Hepatocyte (in vitro differentiated cells): ENCODE measurements around the gene DLEC1. TPM values are rescaled to one million over a fixed set of nuclear protein-coding genes. Genes with fewer than 3 reads are reported as not detected.
"Not testable (repeated sequence)": the region's sequence is repeated elsewhere in the genome, so short reads cannot be mapped to it uniquely, and the experiment has no call there.

Source experiments
- DNase-seq: peaks from one replicate; pipeline ENCODE4 v3.0.0-alpha.2; 2016; ENCODE audit warnings: low spot score
- H2AFZ ChIP-seq: fragments of 200-600 bp; sonication (generic); 2 replicates; pipeline ENCODE4 v1.6.0; 2016; ENCODE audit warnings: antibody characterized with exemption, mild to moderate bottlenecking
- H3K27ac ChIP-seq: fragments of 200-600 bp; sonication (generic); 2 replicates; pipeline ENCODE4 v1.5.1; 2016; ENCODE audit warnings: mild to moderate bottlenecking
- H3K27me3 ChIP-seq: fragments of 200-600 bp; sonication (generic); 2 replicates; pipeline ENCODE4 v1.6.1; 2016
- H3K36me3 ChIP-seq: fragments of 200-600 bp; sonication (generic); replicated peaks from 2 replicates; pipeline ENCODE4 v1.5.1; 2016; ENCODE audit warnings: low read depth; ENCODE audit not compliant: insufficient read depth
- H3K4me1 ChIP-seq: fragments of 200-600 bp; sonication (generic); 2 replicates; pipeline ENCODE4 v1.5.1; 2016; ENCODE audit warnings: mild to moderate bottlenecking, moderate library complexity; ENCODE audit not compliant: insufficient read depth
- H3K4me2 ChIP-seq: fragments of 200-600 bp; sonication (generic); 2 replicates; pipeline ENCODE4 v1.6.0; 2016
- H3K4me3 ChIP-seq: fragments of 200-600 bp; sonication (generic); 2 replicates; pipeline ENCODE4 v1.5.1; 2016; ENCODE audit warnings: mild to moderate bottlenecking
- H3K79me2 ChIP-seq: fragments of 200-600 bp; sonication (generic); 2 replicates; pipeline ENCODE4 v1.6.0; 2017; ENCODE audit warnings: mild to moderate bottlenecking
- H3K9me2 ChIP-seq: fragments of 200-600 bp; sonication (generic); replicated peaks from 2 replicates; pipeline ENCODE4 v1.6.0; 2017; ENCODE audit warnings: mild to moderate bottlenecking; ENCODE audit not compliant: insufficient read depth
- H3K9me3 ChIP-seq: fragments of 200-600 bp; sonication (generic); 2 replicates; pipeline ENCODE4 v1.5.1; 2016; ENCODE audit warnings: low read depth, mild to moderate bottlenecking
- H4K20me1 ChIP-seq: fragments of 200-600 bp; sonication (generic); 2 replicates; pipeline ENCODE4 v1.6.0; 2016; ENCODE audit warnings: mild to moderate bottlenecking; ENCODE audit not compliant: insufficient read depth, poor library complexity, severe bottlenecking
- EZH2 ChIP-seq: fragments of 200-600 bp; sonication (generic); IDR thresholded peaks from 2 replicates; pipeline ENCODE4 v1.6.1; 2016; ENCODE audit warnings: antibody characterized with exemption, mild to moderate bottlenecking, borderline replicate concordance
- EZH2phosphoT487 ChIP-seq: fragments of 200-600 bp; sonication (generic); IDR thresholded peaks from one replicate; pipeline ENCODE4 v1.6.1; 2018; ENCODE audit warnings: antibody characterized with exemption, mild to moderate bottlenecking, low read depth, moderate library complexity; ENCODE audit not compliant: unreplicated experiment, severe bottlenecking
- WGBS: methylation state at CpG from one replicate; pipeline ENCODE4 v1.1.6; 2016; ENCODE audit warnings: low lambda C conversion rate; ENCODE audit errors: missing lambda C conversion rate; 5-methylcytosine and 5-hydroxymethylcytosine counted together
- polyA plus RNA-seq: library from polyadenylated mRNA; unstranded; fragments of >200 nt; fragmentation: Nextera tagmentation; extraction: Ambion mirVana; gene quantifications from 2 replicates; pipeline ENCODE4 v1.2.1, GENCODE V29; 2016
- total RNA-seq: library from RNA; depleted of rRNA; stranded (reverse); fragments of >200 nt; gene quantifications from 2 replicates; pipeline ENCODE4 v1.2.3, GENCODE V29; 2014
- TF ChIP-seq, protein P1 (sequence below): fragments of 200-600 bp; sonication (generic); IDR thresholded peaks from 2 replicates; pipeline ENCODE4 v1.5.1; 2016; ENCODE audit warnings: antibody characterized with exemption, mild to moderate bottlenecking; ENCODE audit not compliant: poor library complexity

The DLEC1 gene
- total and polyA plus RNA-seq, 2 experiments from 2014 or later: 0.23 to 1.5 TPM

DNA sequence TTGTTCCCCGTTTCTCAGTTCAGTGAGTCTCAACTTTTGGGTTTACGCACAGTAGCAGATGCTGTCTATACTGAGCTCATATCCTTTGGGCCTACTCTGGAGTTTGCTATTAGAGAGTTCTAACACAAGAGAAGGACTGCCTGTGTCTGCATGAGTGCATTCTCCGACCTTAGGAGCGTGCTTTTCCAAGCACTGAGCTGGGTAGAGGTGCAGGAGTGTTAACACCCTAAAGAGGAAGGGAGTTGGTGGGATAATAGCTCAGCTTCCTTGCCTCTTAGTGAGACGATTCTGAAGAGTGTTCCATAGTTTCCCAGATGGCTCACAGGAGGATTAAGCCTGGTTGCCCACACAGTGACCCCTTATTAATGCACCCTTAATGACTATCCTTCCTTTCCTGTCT lies 119.5 kb downstream of the DLEC1 start:
- no peaks in the 10 kb centered on the region for H3K4me1 ChIP-seq
- no peak overlapping the region for H3K4me3 ChIP-seq
- no peak for DNase-seq
- H3K36me3 ChIP-seq: no peaks in the 10 kb centered on the region
- 90% methylated on average over 5 of the region's 5 CpGs for WGBS
- no peaks in the 10 kb centered on the region for H3K27me3 ChIP-seq
- no peak overlapping the region for H3K4me2 ChIP-seq
- H3K27ac ChIP-seq: no peak overlapping the region
- H3K9me2 ChIP-seq: no peaks in the 10 kb centered on the region
- TF ChIP-seq, protein P1, sequence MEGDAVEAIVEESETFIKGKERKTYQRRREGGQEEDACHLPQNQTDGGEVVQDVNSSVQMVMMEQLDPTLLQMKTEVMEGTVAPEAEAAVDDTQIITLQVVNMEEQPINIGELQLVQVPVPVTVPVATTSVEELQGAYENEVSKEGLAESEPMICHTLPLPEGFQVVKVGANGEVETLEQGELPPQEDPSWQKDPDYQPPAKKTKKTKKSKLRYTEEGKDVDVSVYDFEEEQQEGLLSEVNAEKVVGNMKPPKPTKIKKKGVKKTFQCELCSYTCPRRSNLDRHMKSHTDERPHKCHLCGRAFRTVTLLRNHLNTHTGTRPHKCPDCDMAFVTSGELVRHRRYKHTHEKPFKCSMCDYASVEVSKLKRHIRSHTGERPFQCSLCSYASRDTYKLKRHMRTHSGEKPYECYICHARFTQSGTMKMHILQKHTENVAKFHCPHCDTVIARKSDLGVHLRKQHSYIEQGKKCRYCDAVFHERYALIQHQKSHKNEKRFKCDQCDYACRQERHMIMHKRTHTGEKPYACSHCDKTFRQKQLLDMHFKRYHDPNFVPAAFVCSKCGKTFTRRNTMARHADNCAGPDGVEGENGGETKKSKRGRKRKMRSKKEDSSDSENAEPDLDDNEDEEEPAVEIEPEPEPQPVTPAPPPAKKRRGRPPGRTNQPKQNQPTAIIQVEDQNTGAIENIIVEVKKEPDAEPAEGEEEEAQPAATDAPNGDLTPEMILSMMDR: no peak
- no peak for TF ChIP-seq EZH2phosphoT487
- TF ChIP-seq EZH2: no peak
- no peaks in the 10 kb centered on the region for H3K9me3 ChIP-seq
- no peaks in the 10 kb centered on the region for H3K79me2 ChIP-seq
- H4K20me1 ChIP-seq: no peaks in the 10 kb centered on the region
- no peak overlapping the region for H2AFZ ChIP-seq

DNA sequence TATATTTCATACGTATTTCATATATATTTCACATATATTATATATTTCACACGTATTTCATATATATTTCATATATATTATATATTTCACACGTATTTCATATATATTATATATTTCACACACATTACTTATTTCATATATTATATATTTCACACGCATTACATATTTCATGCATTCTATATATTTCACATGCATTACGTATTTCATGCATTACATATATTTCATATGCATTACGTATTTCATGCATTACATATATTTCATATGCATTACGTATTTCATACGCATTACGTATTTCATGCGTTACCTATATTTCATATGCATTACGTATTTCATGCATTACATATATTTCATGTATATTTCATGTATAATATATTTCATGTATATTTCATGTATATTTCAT lies 121.7 kb downstream of the DLEC1 start:
- not testable (repeated sequence) for H3K9me3 ChIP-seq, H3K79me2 ChIP-seq, H2AFZ ChIP-seq, DNase-seq, H3K4me3 ChIP-seq, H3K4me2 ChIP-seq, H3K27ac ChIP-seq, H4K20me1 ChIP-seq, H3K9me2 ChIP-seq, H3K4me1 ChIP-seq, H3K27me3 ChIP-seq, H3K36me3 ChIP-seq
- WGBS: 96% methylated on average over 11 of the region's 11 CpGs

DNA sequence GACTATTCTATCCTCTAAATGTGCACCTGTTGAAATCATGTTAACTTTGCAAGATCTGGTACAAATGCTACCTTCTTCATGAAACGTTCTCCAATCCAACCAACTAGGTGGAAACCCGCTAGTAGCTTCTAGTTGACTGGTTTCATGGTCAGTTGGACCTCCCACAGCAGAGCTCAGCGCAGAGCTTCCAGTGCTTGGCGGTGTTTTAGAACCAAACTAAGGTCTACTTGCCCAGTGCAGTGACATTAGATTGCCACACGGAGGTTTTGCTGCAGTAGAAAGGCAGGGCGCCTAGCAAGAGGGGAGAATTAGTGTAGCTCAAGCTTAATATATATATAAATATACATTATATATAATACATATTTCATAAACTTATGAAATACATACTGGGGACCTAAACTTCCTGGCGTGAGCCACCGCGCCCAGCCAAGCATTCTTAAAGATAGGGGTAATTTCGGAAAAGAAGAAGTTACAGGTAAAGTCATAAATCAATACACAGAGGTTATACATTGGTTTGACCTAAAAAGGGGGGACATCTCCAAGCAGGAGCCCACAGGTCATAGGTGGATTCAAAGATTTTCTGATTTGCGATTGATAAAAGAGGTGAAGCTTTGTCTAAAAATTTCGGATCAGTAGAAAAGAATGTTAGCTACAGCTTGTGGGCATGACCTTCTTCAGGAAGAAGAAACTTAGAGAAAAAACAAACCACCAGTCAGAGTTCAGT lies 124.3 kb downstream of the DLEC1 start:
- TF ChIP-seq, protein P1: peak; percentile 8
- TF ChIP-seq EZH2: no peak
- H3K79me2 ChIP-seq: peaks cover 24% of the 10 kb centered on the region
- H3K4me2 ChIP-seq: no peak overlapping the region
- no peak overlapping the region for H2AFZ ChIP-seq
- peak; percentile 22 for DNase-seq
- H3K9me3 ChIP-seq: no peaks in the 10 kb centered on the region
- no peaks in the 10 kb centered on the region for H3K27me3 ChIP-seq
- H4K20me1 ChIP-seq: peaks cover 12% of the 10 kb centered on the region
- no peaks in the 10 kb centered on the region for H3K36me3 ChIP-seq
- H3K4me3 ChIP-seq: no peak overlapping the region
- no peak overlapping the region for H3K27ac ChIP-seq
- 89% methylated on average over 12 of the region's 12 CpGs for WGBS
- peaks cover 16% of the 10 kb centered on the region for H3K4me1 ChIP-seq
- no peaks in the 10 kb centered on the region for H3K9me2 ChIP-seq

DNA sequence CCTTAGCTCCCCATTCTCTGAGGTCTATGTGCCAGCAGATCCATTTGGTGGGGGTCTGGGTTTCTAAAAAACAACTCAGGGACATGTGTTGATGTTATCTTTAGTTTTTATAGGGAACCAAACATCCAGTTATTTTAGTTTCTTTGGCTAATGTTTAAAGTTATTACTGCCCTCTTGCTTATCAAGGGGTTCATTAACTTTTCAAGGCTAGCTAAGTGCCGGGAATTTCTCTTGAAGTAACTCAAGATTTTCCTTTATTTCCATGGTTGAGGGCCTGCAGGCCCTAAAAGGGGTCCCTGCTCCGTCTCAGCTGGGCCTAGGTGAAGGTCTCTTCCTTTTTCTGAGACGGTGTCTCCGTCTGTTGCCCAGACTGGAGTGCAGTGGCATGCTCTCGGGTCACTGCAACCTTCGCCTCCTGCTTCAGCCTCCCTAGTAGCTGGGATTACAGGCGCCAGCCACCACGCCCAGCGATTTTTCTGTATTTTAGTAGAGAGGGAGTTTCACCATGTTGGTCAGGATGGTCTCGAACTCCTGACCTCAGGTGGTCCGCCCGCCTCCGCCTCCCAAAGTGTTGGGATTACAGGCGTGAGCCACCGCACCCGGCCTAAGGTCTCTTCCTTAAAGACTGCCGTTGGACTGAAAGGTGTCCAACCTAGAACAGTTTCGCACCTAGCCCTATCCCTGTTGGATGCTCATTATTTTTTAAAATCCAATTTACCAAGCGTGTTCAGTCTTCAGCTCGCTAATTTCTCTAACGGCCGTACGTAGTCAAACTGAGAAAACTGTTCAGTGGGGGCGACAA lies 125.0 kb downstream of the DLEC1 start:
- H2AFZ ChIP-seq: peak overlapping the region; percentile 72
- DNase-seq: no peak
- H3K4me1 ChIP-seq: peaks cover 16% of the 10 kb centered on the region
- H3K9me3 ChIP-seq: no peaks in the 10 kb centered on the region
- TF ChIP-seq, protein P1: no peak
- TF ChIP-seq EZH2phosphoT487 (no peak), EZH2 (no peak)
- H3K4me3 ChIP-seq: peak overlapping the region; percentile 14
- H3K27ac ChIP-seq: peak overlapping the region; percentile 98
- peak overlapping the region; percentile 71 for H3K4me2 ChIP-seq
- WGBS: 87% methylated on average over 24 of the region's 24 CpGs
- H3K79me2 ChIP-seq: peaks cover 32% of the 10 kb centered on the region
- H4K20me1 ChIP-seq: peaks cover 12% of the 10 kb centered on the region
- H3K36me3 ChIP-seq: no peaks in the 10 kb centered on the region
- no peaks in the 10 kb centered on the region for H3K9me2 ChIP-seq
- no peaks in the 10 kb centered on the region for H3K27me3 ChIP-seq
